Vagina (tissue), 2 donors: Measurements from ENCODE around the gene CCDC73.

ENCODE experiments used
- CTCF ChIP-seq, 3 experiments: fragments of 450-650 bp in 2 of 3; fragments of 200-600 bp in 1 of 3; sonication (generic) in 1 of 3; IDR thresholded peaks; one replicate each; pipeline ENCODE4 v1.5.1; 2017 to 2019; ENCODE audit warnings: antibody characterized with exemption in 3 of 3, mild to moderate bottlenecking in 2 of 3, moderate library complexity in 2 of 3
- POLR2AphosphoS5 ChIP-seq, 2 donors: sonication (generic); formaldehyde crosslinking; IDR thresholded peaks; one replicate each; pipeline ENCODE4 v1.9.0; 2017; ENCODE audit warnings: antibody characterized with exemption in 2 of 2, mild to moderate bottlenecking in 2 of 2, low read depth in 1 of 2; ENCODE audit not compliant: insufficient read depth in 1 of 2

DNA sequence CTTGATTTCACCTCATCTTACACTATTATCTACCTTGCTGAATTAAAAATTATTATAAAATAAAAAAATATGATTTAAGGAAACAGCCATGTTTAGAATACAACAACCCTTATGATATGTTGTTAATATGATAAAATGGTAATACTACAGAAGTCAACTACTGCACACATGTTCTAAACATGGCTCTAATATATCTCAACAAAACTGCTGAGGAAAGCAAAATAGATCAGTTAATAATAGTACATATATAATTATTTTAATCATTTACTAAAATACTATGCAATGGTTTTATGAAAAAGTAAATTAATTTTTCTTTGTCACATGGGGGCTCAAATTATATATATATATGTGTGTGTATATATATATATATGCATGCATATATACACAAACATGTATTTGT lies 153.1 kb downstream of the CCDC73 start:
- TF ChIP-seq CTCF (IDR thresholded peaks at IDR 0.05) (no peak), POLR2AphosphoS5 (IDR thresholded peaks at IDR 0.05; ENCODE audit: insufficient read depth in 1 of 2, low read depth in 1 of 2) (no peak)
